Karpas-422 (cell line): ENCODE results near the gene PLXNC1. TPM values are rescaled to one million over a fixed set of nuclear protein-coding genes. Genes with fewer than 3 reads are reported as not detected.

Experiments
- DNase-seq: peaks from one replicate; pipeline ENCODE4 v3.0.0-alpha.2; 2015
- H2AFZ ChIP-seq: fragments of 200-600 bp; sonication (generic); 2 replicates; pipeline ENCODE4 v1.6.1; 2014; ENCODE audit warnings: antibody characterized with exemption, low read length, mixed read lengths
- H3K27ac ChIP-seq: fragments of 200-600 bp; sonication (generic); 2 replicates; pipeline ENCODE4 v1.5.1; 2014; ENCODE audit warnings: mild to moderate bottlenecking, low read length, moderate library complexity
- H3K27me3 ChIP-seq: fragments of 200-600 bp; sonication (generic); 2 replicates; pipeline ENCODE4 v1.6.1; 2014; ENCODE audit warnings: low read length, mixed read lengths
- H3K36me3 ChIP-seq: fragments of 200-600 bp; sonication (generic); 2 replicates; pipeline ENCODE4 v1.6.1; 2014; ENCODE audit warnings: low read length, mixed read lengths; ENCODE audit not compliant: insufficient read depth
- H3K4me1 ChIP-seq: fragments of 200-600 bp; sonication (generic); 2 replicates; pipeline ENCODE4 v1.6.1; 2014; ENCODE audit warnings: mild to moderate bottlenecking, low read length, mixed read lengths
- H3K4me2 ChIP-seq: fragments of 200-600 bp; sonication (generic); 2 replicates; pipeline ENCODE4 v1.6.1; 2014; ENCODE audit warnings: low read length, low read depth, mild to moderate bottlenecking; ENCODE audit not compliant: poor library complexity, severe bottlenecking
- H3K4me3 ChIP-seq: fragments of 200-600 bp; sonication (generic); 2 replicates; pipeline ENCODE4 v1.5.1; 2014; ENCODE audit warnings: mild to moderate bottlenecking, antibody characterized with exemption, low read length, mixed read lengths
- H3K79me2 ChIP-seq: fragments of 200-600 bp; sonication (generic); 2 replicates; pipeline ENCODE4 v1.6.1; 2014; ENCODE audit warnings: mild to moderate bottlenecking, low read length, mixed read lengths
- H3K9ac ChIP-seq: fragments of 200-600 bp; sonication (generic); 2 replicates; pipeline ENCODE4 v1.6.0; 2014; ENCODE audit warnings: low read length
- H3K9me2 ChIP-seq: fragments of 200-600 bp; sonication (generic), shearing (Covaris generic); replicated peaks from 2 replicates; pipeline ENCODE4 v1.6.0; 2014; ENCODE audit warnings: mild to moderate bottlenecking, low read length, moderate library complexity; ENCODE audit not compliant: insufficient read depth
- H3K9me3 ChIP-seq: fragments of 300-700, 200-600 bp; sonication (generic); 2 replicates; pipeline ENCODE4 v1.6.1; 2014; ENCODE audit warnings: low read length, mixed read lengths
- H4K20me1 ChIP-seq: fragments of 200-600 bp; sonication (generic); 2 replicates; pipeline ENCODE4 v1.6.1; 2014; ENCODE audit warnings: mild to moderate bottlenecking, antibody characterized with exemption, low read length, low read depth; ENCODE audit not compliant: insufficient read depth
- total RNA-seq: library from RNA; depleted of rRNA; stranded (reverse); fragments of >200 nt; shearing (Covaris generic); gene quantifications from 2 replicates; pipeline ENCODE4 v1.2.3, GENCODE V29; 2014; ENCODE audit warnings: low replicate concordance

PLXNC1 gene
- total RNA-seq, 1 experiment from 2014 or later = 11.9 TPM

GRCh38 chr12:94183708-94184379, 35.5 kb downstream of the PLXNC1 start:
- H2AFZ ChIP-seq = no peak overlapping the region
- H3K4me3 ChIP-seq = no peak overlapping the region
- H3K36me3 ChIP-seq = no peaks in the 10 kb centered on the region
- H3K27ac ChIP-seq = no peak overlapping the region
- H4K20me1 ChIP-seq = no peaks in the 10 kb centered on the region
- no peaks in the 10 kb centered on the region for H3K9me3 ChIP-seq
- H3K4me1 ChIP-seq = no peaks in the 10 kb centered on the region
- no peaks in the 10 kb centered on the region for H3K9me2 ChIP-seq
- H3K27me3 ChIP-seq = no peaks in the 10 kb centered on the region
- DNase-seq = no peak
- no peak overlapping the region for H3K4me2 ChIP-seq
- no peaks in the 10 kb centered on the region for H3K79me2 ChIP-seq
- no peak overlapping the region for H3K9ac ChIP-seq

GRCh38 chr12:94184995-94185719, 36.8 kb downstream of the PLXNC1 start:
- Histone ChIP-seq H3K9ac (no peak overlapping the region), H4K20me1 (no peaks in the 10 kb centered on the region), H3K36me3 (no peaks in the 10 kb centered on the region), H3K9me3 (no peaks in the 10 kb centered on the region), H3K4me2 (no peak overlapping the region), H3K4me1 (no peaks in the 10 kb centered on the region), H3K9me2 (no peaks in the 10 kb centered on the region), H3K79me2 (no peaks in the 10 kb centered on the region), H3K4me3 (no peak overlapping the region), H2AFZ (no peak overlapping the region), H3K27ac (no peak overlapping the region), H3K27me3 (no peaks in the 10 kb centered on the region)
- DNase-seq = no peak

GRCh38 chr12:94185801-94186200, 37.4 kb downstream of the PLXNC1 start:
- Histone ChIP-seq H3K4me2 (no peak overlapping the region), H3K9me2 (no peaks in the 10 kb centered on the region), H3K9ac (no peak overlapping the region), H2AFZ (no peak overlapping the region), H3K4me1 (no peaks in the 10 kb centered on the region), H3K27ac (no peak overlapping the region), H3K9me3 (no peaks in the 10 kb centered on the region), H3K36me3 (no peaks in the 10 kb centered on the region), H4K20me1 (no peaks in the 10 kb centered on the region), H3K4me3 (no peak overlapping the region), H3K27me3 (no peaks in the 10 kb centered on the region), H3K79me2 (no peaks in the 10 kb centered on the region)
- DNase-seq = no peak

- H3K9me2 ChIP-seq = no peaks in the 10 kb centered on the region
- no peaks in the 10 kb centered on the region for H3K9me3 ChIP-seq
- no peak for DNase-seq
- no peak overlapping the region for H3K4me2 ChIP-seq
- H2AFZ ChIP-seq = no peak overlapping the region
- H3K27me3 ChIP-seq = no peaks in the 10 kb centered on the region
- no peaks in the 10 kb centered on the region for H4K20me1 ChIP-seq
- H3K36me3 ChIP-seq = no peaks in the 10 kb centered on the region
- no peaks in the 10 kb centered on the region for H3K79me2 ChIP-seq
- no peak overlapping the region for H3K4me3 ChIP-seq
- H3K9ac ChIP-seq = no peak overlapping the region
- H3K4me1 ChIP-seq = no peaks in the 10 kb centered on the region
- no peak overlapping the region for H3K27ac ChIP-seq
Measured at GRCh38 chr12:94186278-94187241, 38.2 kb downstream of the PLXNC1 start.

- Histone ChIP-seq H3K27me3 (no peaks in the 10 kb centered on the region), H3K4me2 (no peak overlapping the region), H3K36me3 (peaks cover 5% of the 10 kb centered on the region; the same call in 1 of the 2 replicates), H3K9ac (no peak overlapping the region), H3K9me2 (no peaks in the 10 kb centered on the region), H3K9me3 (no peaks in the 10 kb centered on the region), H3K4me1 (peaks cover 1% of the 10 kb centered on the region), H2AFZ (no peak overlapping the region), H3K79me2 (no peaks in the 10 kb centered on the region), H3K27ac (no peak overlapping the region), H3K4me3 (no peak overlapping the region), H4K20me1 (no peaks in the 10 kb centered on the region)
- DNase-seq = no peak
Measured at GRCh38 chr12:94187361-94187760, 39.0 kb downstream of the PLXNC1 start.

GRCh38 chr12:94190623-94191022, 42.2 kb downstream of the PLXNC1 start:
- Histone ChIP-seq H3K27me3 (no peaks in the 10 kb centered on the region), H3K4me2 (no peak overlapping the region), H3K4me1 (peaks cover 18% of the 10 kb centered on the region), H3K79me2 (no peaks in the 10 kb centered on the region), H3K9me3 (no peaks in the 10 kb centered on the region; the same call in 1 of the 2 replicates), H3K9ac (no peak overlapping the region), H4K20me1 (no peaks in the 10 kb centered on the region), H3K4me3 (no peak overlapping the region), H3K27ac (no peak overlapping the region), H3K9me2 (no peaks in the 10 kb centered on the region), H3K36me3 (peaks cover 7% of the 10 kb centered on the region; the same call in 1 of the 2 replicates), H2AFZ (no peak overlapping the region)
- DNase-seq = no peak

- Histone ChIP-seq H3K27me3 (no peaks in the 10 kb centered on the region), H3K27ac (no peak overlapping the region), H2AFZ (no peak overlapping the region), H3K9ac (no peak overlapping the region), H3K4me1 (peaks cover 18% of the 10 kb centered on the region), H3K4me3 (no peak overlapping the region), H3K79me2 (no peaks in the 10 kb centered on the region), H3K9me2 (no peaks in the 10 kb centered on the region), H3K9me3 (no peaks in the 10 kb centered on the region; the same call in 1 of the 2 replicates), H4K20me1 (no peaks in the 10 kb centered on the region), H3K4me2 (no peak overlapping the region), H3K36me3 (peaks cover 7% of the 10 kb centered on the region; the same call in 1 of the 2 replicates)
- DNase-seq = no peak
Measured at GRCh38 chr12:94191023-94191422, 42.6 kb downstream of the PLXNC1 start.

- H3K9ac ChIP-seq = no peak overlapping the region
- H3K4me2 ChIP-seq = no peak overlapping the region
- no peaks in the 10 kb centered on the region; the same call in 1 of the 2 replicates for H3K9me3 ChIP-seq
- no peak for DNase-seq
- no peak overlapping the region for H3K27ac ChIP-seq
- H3K4me3 ChIP-seq = no peak overlapping the region
- no peaks in the 10 kb centered on the region for H3K79me2 ChIP-seq
- peaks cover 7% of the 10 kb centered on the region; the same call in 1 of the 2 replicates for H3K36me3 ChIP-seq
- no peaks in the 10 kb centered on the region for H3K27me3 ChIP-seq
- peaks cover 18% of the 10 kb centered on the region for H3K4me1 ChIP-seq
- H3K9me2 ChIP-seq = no peaks in the 10 kb centered on the region
- H4K20me1 ChIP-seq = no peaks in the 10 kb centered on the region
- H2AFZ ChIP-seq = no peak overlapping the region
Measured at GRCh38 chr12:94191811-94192210, 43.4 kb downstream of the PLXNC1 start.
